ENCODE data around the gene SMCR8. TPM values are rescaled to one million over a fixed set of nuclear protein-coding genes. Genes with fewer than 3 reads are reported as not detected.

The SMCR8 gene
- total RNA-seq, 1 experiment from 2014 or later: 22.4 TPM

DNA sequence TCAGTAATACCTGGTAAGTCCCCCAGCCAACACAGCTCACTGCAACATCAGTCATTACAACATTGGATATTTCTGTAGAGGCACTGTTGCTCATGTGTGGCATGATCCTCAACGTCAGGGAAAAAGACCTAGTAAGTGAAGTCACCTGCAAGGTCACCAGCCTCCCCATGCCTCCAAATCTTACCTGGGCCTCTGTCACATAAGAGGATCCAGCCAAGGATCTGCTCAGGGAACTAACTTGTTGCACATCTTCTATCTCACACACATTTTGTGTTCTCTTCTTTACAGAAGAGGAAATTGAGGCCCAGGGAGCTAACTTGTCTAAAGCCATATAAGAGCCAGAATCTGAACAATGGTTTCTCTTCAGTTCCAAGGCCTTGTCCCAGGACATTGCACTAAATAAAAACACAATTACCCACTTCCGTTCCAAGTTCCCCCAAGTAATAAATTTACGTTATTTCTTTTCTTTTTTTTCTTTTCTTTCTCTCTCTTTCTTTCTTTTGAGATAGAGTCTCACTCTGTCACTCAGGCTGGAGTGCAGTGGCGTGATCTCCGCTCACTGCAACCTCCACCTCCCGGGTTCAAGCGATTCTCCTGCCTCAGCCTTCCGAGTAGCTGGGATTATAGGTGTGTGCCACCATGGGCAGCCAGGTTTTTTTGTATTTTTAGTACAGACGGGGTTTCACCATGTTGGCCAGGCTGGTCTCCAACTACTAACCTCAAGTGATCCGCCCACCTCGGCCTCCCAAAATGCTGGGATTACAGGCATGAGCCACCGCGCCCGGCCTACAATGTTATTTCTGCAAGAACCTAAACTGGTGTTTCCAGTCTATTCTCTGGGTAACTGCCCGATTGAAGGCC is 47.0 kb downstream of the SMCR8 start:
- H2BK20ac ChIP-seq (ENCODE audit: low read depth, low read length, poor library complexity, severe bottlenecking): no peak overlapping the region
- no peak overlapping the region for H4K8ac ChIP-seq (replicated peaks; ENCODE audit: insufficient read length, low read depth, low read length)
- H4K5ac ChIP-seq (ENCODE audit: insufficient read length, low read depth, low read length): no peak overlapping the region
- peaks cover 3% of the 10 kb centered on the region for H3K79me1 ChIP-seq (ENCODE audit: insufficient read depth, low read depth, low read length, poor library complexity, severe bottlenecking)
- H3K9ac ChIP-seq (ENCODE audit: extremely low read depth, insufficient read length, low read length): peak overlapping the region; percentile 28
- no peaks in the 10 kb centered on the region for H3K4me1 ChIP-seq (ENCODE audit: insufficient read depth, low read length)
- peak overlapping the region; percentile 51 for H3K4me2 ChIP-seq (ENCODE audit: insufficient read depth, insufficient read length, low read length)
- H2AK5ac ChIP-seq (ENCODE audit: insufficient read length, low read length): no peak overlapping the region
- peak overlapping the region; percentile 87 to 94 for H3K4me3 Mint-ChIP-seq
- no peak overlapping the region for H3K18ac ChIP-seq (ENCODE audit: insufficient read length, low read depth, low read length)
- H2BK5ac ChIP-seq (ENCODE audit: insufficient read length, low read length): no peak overlapping the region
- H3T11ph ChIP-seq (ENCODE audit: low read length): no peak overlapping the region
- H3K23ac ChIP-seq (ENCODE audit: insufficient read length, low read depth, low read length): no peak overlapping the region
- WGBS (ENCODE audit: extremely low coverage, insufficient read length, low lambda C conversion rate): 100% methylated on average over 2 of the region's 15 CpGs
- no peak overlapping the region for H2BK12ac ChIP-seq (ENCODE audit: insufficient read length, low read depth, low read length)
- no peaks in the 10 kb centered on the region for H4K20me1 ChIP-seq (ENCODE audit: control insufficient read depth, insufficient read depth, insufficient read length)
- H3K27me3 ChIP-seq (ENCODE audit: insufficient read depth, low read length): no peaks in the 10 kb centered on the region
- H3K27me3 Mint-ChIP-seq (ENCODE audit: low read depth): no peaks in the 10 kb centered on the region
- no peak overlapping the region for H4K91ac ChIP-seq (ENCODE audit: insufficient read length, low read depth, low read length)
- TF ChIP-seq CTCF (conservative IDR thresholded peaks at IDR 0.05): no peak
- H3K56ac ChIP-seq (ENCODE audit: insufficient read length, low read depth, low read length): no peak overlapping the region
- H2BK15ac ChIP-seq (ENCODE audit: low read depth, low read length): no peak overlapping the region
- no peaks in the 10 kb centered on the region for H3K9me3 ChIP-seq (ENCODE audit: control insufficient read depth, low read depth, low read length)
- DNase-seq: no peak
- H3K9me3 Mint-ChIP-seq: no peaks in the 10 kb centered on the region
- no peak overlapping the region for H3K14ac ChIP-seq (ENCODE audit: insufficient read depth, low read length)
- H3K4me1 Mint-ChIP-seq: peaks cover 11 to 12% of the 10 kb centered on the region in 2 experiments
- peak overlapping the region in 2 of 3 experiments; percentile 57 to 82; a peak in 2 of 7 replicates for H3K27ac Mint-ChIP-seq
- H3K4ac ChIP-seq (ENCODE audit: low read depth, low read length): no peak overlapping the region
- no peak overlapping the region for H2BK120ac ChIP-seq (ENCODE audit: low read depth, low read length, poor library complexity, severe bottlenecking)
- peaks cover 4% of the 10 kb centered on the region; the same call in 1 of the 2 replicates for H3K79me2 ChIP-seq (ENCODE audit: insufficient read depth, low read length)
- H3K36me3 Mint-ChIP-seq (ENCODE audit: insufficient read depth in 1 of 3, low read depth in 3 of 3): peaks cover 4 to 23% (median 19%) of the 10 kb centered on the region in 3 experiments; a peak in 6 of 7 replicates
- H3K23me2 ChIP-seq (ENCODE audit: insufficient read length, low read depth, low read length, poor library complexity, severe bottlenecking): peaks cover 3% of the 10 kb centered on the region
- no peak overlapping the region for H2AFZ ChIP-seq (ENCODE audit: low read length)
- H3K27ac ChIP-seq (ENCODE audit: insufficient read length, low read depth, low read length): no peak overlapping the region
